MV-4-11 (cell line): ENCODE data around the gene PIK3R5.

Experiments used
- DNase-seq: peaks from one replicate; lab custom pipeline; 2025; lab: John Stamatoyannopoulos, UW

Gene PIK3R5

DNA sequence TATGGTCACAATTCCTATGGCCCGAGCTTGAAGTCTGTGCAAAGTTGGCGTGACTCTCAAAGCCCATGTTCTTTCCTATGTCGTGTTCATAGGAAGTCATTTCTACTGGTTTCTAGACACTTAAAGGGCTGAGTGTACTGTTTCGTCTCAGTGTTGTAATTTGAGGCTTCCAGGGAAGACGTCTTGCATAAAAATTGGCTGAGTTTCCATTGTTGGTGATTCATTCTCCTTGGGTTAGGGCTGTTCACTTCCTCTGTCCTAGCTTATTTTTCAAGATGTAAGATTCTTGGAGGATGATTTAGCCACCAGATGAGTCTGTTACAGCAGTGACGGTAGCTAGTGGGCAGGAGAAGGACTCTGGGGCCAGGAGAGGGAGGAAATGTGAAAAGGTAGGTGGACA lies 43.1 kb downstream of the PIK3R5 start:
- peak; percentile 98 for DNase-seq

DNA sequence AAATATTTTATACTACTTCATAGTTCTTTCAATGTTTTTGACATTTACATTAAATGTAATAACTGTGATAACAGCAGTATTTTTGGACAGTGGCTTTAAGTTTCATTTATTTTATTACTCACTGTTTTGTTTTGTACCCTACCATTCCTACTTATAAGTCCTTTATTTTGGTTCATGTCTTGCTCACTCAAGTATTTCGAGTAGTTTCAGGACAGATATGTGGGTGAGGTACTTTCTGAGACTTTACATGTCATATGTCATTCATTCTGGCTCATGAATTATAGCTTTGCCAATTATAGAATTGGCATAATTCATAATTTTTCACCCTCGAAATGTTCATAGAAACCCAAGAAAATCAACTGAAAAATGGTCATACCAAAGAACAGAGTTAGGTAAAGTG lies 44.4 kb downstream of the PIK3R5 start:
- no peak for DNase-seq

- DNase-seq: no peak
These were observed 46.6 kb downstream of the PIK3R5 start for GRCh38 chr17:8918807-8919465.

GRCh38 chr17:8916466-8916865 lies 49.0 kb downstream of the PIK3R5 start:
- DNase-seq: peak; percentile 58

DNA sequence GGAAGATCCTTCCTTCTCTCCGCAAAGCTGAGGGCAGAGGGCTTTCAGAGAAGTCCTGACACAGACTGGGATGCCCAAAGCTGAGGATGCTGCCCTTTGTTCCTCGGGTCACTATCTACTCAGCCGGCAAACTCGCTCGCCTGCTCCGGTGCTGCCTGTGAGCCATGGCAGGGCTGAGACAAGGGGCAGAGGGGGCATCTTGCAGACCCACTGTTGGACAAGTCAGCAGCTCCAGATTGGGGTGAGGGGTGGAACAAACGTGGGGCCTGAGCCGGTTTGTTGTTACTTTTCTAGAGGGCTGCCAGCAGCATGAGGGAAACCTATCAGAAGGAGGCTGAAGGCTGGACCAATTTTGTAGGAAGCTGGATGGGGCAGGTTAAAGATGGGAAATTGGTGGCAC lies 51.0 kb downstream of the PIK3R5 start:
- no peak for DNase-seq

DNA sequence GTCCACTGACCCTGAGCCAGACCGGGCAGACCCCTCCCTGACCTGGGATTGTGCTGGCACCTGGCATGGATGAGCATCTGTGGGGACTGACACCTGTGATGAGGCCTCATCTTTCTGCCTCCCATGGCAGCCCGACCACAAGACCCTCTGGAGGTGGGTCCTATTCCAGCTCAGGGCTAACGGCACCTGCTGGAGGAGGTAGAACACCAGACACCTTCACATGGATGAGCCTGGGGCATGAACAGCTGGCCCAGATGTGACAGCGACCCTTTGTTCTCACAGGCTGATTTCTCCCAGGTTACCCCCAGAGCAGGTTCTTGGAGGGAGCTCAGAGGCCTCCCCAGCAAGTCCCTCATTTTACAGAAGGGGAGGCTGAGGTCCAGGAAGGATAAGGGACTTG lies 51.6 kb downstream of the PIK3R5 start:
- no peak for DNase-seq

DNA sequence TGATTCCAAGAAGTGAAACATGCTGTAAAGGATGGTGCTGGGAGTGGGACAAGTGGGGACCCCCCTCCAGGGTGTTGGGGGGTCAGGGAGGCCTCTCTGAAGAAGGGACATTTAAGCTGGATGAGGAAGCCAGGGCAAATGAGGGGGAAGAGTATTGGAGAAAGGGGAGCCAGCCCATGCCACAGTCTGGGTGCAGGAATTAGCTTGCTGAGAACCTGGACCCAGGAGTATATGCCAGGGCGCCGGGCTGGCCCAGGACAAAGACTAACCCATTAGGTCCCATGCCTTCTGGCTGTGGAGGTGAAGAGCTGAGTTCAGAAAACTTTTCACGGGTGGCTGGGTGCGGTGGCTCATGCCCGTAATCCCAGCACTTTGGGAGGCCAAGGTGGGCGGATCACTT lies 52.4 kb downstream of the PIK3R5 start:
- no peak for DNase-seq

- no peak for DNase-seq
These were observed 53.2 kb downstream of the PIK3R5 start for GRCh38 chr17:8912084-8912981.

DNA sequence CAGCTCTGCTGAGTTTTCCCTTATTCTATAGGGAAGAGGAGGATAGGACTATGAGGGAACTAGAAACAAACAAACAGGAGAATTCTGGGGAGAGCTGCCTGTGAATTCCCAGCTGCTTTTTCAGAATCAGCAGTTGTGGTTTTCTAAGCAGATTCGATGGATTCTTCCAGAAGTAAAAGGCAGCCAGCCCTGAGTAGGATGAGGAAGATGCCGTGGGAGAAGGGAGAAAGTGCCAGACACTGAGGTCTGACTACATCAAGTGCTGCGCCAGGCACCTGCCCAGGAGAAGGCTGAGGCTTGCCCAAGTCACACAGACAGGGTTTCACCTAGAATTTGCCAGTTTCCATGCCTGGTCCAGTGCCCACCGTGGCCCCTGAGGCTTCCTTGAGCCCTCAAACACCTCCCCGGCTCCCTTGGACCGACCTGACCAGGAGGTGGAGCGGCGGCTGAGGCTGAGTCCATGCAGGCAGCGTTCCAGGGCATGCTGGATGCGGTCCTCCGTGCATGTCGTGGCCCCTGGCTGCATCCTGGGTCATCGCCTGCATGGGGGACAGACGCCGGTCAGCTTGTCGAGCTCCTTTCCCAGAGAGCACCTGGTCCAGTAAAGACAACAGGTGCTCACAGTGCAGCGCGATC lies 54.4 kb downstream of the PIK3R5 start:
- DNase-seq: no peak

DNA sequence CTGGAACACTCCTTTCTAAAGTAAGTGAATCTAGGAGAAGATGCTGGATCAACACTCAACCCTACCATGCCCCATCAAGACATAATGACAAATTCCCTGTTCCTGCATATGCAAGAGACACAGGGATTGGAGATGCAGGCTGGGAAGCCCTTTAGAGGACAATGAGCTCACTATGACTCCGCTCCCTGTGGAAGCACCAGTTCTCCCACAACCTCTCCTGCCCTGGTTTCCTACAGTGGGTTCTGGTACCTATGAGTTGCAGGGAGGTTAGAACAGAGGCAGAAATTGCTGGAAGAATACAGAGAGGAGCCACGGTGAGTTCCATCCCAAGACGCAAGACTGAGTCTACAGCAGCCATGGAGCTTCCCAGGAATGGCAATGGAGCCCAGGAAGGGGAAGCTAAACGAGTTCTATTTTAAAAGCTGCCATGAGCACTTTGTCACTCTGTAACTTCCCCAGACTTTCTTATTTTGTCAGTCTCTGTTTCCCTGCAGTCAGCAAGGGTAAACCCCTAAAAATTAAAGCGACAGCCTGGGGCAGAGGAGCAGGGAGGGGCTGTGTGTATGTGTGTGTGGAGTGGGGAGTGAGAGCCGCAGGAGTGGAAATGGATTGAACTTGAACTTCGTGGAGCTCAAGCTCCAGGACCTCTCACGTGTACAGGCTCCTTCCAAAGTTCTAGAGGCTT lies 55.8 kb downstream of the PIK3R5 start:
- DNase-seq: no peak

- DNase-seq: no peak
These were observed 60.2 kb downstream of the PIK3R5 start for GRCh38 chr17:8905331-8905730.

DNA sequence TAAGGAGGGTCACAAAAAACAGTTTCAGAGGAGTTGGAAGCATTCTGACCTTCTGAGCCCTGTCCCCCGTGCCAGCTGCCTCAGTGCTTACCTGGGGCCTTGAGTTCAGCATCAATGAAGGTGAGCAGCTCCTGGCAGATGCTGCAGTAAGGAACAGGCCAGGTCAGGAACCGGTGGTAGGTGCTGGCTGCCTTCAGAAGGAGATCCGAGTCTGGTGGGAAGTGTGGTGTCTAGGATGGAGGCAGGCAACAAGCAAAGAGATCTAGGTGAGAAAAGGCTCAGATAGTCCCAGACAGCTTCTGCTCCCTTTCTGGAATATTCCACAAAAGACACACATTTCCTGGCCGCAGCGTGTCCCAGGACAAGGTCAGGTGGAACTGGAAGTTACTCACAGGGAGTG lies 60.8 kb downstream of the PIK3R5 start:
- no peak for DNase-seq

GRCh38 chr17:8904201-8904600 lies 61.3 kb downstream of the PIK3R5 start:
- DNase-seq: no peak

DNA sequence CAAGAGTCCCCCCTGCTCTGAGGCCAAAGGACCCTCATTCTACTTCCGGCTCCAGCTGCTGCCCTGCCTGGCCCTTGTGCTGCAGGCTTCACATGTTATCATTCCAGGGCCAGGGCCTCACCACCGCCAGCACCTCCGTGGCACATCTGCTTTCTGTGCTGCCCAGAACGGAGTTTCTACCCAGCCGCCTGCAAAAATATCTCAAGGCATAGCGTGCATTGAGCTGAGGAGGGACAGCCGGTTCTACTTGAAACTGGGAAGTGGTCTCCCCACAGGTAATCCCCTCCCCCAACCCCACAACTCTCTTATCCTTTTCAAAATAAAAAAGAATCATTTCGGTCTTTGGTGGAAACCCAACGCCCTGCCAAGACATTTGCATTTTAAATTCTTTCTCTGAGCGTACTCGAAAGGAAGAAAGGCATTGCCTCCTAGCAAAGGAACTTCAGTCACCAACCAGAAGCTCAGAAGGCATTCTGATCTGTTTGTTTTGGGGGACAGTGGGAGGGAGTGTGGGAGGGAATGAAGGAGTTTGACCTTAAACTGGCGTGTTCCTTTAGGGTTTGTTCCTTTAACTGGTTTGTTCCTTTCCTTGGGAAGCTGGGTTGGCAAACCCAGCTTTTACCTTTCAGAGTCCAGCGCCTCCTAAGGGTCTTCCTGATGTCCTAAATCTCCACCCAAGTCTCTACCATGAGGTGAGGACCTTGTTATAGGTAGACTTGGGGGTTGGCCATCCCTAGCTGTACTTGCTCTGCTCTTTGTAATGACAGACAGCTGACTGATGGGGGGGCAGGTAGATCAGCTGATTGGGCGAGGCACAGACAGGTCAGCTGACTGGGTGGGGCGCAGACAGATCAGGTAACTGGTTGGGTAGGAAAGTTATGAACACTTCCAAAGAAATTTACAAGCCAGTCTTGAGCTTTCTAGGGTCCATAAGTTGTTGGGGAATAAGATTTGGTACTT lies 64.6 kb downstream of the PIK3R5 start:
- DNase-seq: no peak

DNA sequence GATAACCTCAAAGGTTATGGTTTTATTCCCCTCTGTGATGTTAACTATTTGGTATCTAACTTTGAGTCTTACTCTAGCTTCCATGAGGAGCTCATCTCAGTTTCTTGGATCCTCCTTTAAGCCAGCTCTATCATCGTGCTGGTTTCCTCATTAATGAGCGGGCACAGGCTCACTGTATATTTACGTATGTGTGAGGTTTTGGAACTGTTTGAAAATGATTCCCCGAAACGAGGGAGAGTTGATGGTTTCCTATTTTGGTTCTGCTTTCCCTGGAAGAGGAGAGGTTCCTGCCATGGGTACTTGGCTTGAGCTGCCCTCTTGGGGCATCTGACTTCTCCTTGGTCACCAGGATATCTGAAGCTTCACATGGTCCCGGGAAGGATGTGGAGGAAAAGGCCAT lies 65.3 kb downstream of the PIK3R5 start:
- DNase-seq: no peak

DNA sequence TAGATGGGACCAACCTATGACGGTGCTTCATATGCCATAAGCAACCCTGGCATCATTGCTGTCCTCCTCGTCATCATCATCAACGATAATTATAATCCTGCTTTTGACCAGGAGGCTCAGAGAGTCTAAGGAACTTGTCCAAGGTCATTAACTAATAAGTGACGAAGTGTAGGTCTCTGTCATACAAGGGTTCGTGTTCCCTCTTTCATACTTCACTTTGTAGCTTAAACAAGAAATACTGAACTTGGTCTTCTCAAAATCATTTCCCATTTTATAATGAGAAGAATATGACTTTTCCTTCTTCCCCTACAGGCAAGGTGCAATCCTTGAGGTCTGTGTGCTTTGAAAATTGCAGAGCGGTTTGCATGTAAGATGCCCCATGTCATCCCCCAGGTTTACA lies 66.9 kb downstream of the PIK3R5 start:
- no peak for DNase-seq

DNA sequence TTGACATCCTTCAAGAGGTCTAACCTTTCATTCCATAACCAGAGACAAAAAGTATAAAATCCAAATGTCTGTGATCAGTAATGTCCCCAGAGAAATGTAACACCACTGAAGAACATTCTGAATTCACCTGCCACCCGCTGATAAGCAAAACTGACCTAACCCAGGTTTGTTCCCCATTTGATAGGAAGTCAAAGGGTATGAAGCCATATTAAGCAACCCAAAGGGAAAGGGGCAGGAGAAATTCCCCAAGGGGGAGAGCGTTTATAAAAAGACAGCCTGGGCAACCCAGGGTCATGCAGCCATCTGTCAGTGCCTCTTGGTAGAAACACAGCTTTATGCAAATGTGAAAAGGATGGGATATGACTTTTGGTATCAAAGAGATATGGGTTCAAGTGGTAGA lies 67.4 kb downstream of the PIK3R5 start:
- no peak for DNase-seq

DNA sequence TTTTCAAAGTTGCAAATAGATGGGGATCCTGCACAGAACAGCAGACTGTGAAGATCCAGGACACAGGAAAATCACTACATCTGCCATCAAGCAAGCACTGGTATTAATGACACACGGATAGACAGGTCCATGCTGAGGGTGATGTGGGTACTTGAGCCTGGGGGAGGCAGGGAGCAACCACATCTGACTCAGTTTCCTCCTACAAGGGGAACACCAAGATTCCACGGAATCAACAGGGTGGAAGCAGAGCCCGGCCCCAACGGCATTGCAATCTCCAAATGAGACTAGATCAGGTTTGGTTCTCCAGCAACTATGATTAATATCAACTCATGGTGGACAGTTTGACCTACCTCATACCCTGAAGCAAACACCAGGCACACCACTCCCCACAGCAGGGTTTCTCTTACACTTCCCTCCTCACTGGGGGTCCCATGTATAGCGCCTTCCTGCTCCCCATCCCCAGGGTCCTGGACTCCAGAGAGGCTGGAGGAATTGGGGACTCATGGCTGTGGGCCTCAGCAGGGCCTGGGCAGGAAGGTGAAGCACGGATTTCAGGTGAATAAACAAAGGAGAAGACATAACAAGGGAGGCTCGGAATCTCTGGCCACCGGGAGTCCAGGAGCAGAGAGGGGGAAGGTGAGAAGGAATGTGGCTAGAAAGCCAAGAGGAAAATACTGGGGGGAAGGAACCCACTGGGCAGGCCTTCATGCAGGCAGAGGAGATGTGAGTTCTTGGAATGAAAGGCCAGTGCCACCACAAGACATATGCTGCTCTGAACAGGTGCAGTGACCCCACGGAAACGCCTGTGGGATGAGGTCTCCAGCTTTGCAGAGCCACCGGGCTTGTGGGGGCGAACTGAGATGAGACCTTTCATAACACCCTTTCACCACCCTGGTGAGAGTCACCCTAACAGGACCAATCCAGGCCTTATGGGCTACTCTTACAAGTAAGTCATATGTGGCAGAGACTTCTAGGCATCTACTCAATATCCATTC lies 68.6 kb downstream of the PIK3R5 start:
- DNase-seq: no peak

DNA sequence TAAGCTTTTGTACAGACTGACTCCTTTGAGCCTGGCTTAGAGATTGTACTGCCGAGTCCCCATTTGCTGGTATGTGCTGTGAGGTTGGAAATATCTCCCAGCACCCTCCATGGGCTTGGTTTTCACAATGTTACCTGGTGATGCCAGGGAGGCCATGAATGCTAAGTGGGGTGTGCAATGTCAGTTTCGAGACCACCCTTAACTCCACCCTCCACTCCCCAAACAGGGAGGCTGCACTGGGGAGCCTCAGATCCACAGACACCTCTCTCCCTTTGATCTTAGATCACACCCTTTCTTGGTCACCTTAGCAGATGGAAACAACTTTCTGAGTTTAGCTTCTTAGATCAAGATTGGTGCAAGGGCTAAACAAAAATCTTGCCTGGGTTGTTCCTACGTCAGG lies 69.4 kb downstream of the PIK3R5 start:
- no peak for DNase-seq
